ENCODE results near the gene YEATS4. TPM values are rescaled to one million over a fixed set of nuclear protein-coding genes. Genes with fewer than 3 reads are reported as not detected.

YEATS4 gene
- total RNA-seq, 1 experiment from 2014 or later, result 37.1 TPM

GRCh38 chr12:69438539-69438938 is 79.0 kb downstream of the YEATS4 start:
- H3K36me3 Mint-ChIP-seq, result no peaks in the 10 kb centered on the region
- H3K4me3 Mint-ChIP-seq, result no peak overlapping the region
- peaks cover 5% of the 10 kb centered on the region; the same call in 1 of the 2 replicates for H3K9me3 Mint-ChIP-seq
- no peak overlapping the region for H3K27ac Mint-ChIP-seq
- DNase-seq (ENCODE audit: low spot score), result no peak
- peaks cover 3% of the 10 kb centered on the region; the same call in 1 of the 2 replicates for H3K4me1 Mint-ChIP-seq
- H3K27me3 Mint-ChIP-seq (ENCODE audit: low read depth), result no peaks in the 10 kb centered on the region; the same call in 1 of the 2 replicates
- TF ChIP-seq ZNF532 (CRISPR knock-in tag; IDR thresholded peaks at IDR 0.05; ENCODE audit: borderline replicate concordance), result no peak
- no peak for TF ChIP-seq FOXK1 (CRISPR knock-in tag; IDR thresholded peaks at IDR 0.05)
- TF ChIP-seq, protein P1, sequence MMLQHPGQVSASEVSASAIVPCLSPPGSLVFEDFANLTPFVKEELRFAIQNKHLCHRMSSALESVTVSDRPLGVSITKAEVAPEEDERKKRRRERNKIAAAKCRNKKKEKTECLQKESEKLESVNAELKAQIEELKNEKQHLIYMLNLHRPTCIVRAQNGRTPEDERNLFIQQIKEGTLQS (CRISPR knock-in tag; conservative IDR thresholded peaks at IDR 0.05), result no peak
- TF ChIP-seq, protein P2, sequence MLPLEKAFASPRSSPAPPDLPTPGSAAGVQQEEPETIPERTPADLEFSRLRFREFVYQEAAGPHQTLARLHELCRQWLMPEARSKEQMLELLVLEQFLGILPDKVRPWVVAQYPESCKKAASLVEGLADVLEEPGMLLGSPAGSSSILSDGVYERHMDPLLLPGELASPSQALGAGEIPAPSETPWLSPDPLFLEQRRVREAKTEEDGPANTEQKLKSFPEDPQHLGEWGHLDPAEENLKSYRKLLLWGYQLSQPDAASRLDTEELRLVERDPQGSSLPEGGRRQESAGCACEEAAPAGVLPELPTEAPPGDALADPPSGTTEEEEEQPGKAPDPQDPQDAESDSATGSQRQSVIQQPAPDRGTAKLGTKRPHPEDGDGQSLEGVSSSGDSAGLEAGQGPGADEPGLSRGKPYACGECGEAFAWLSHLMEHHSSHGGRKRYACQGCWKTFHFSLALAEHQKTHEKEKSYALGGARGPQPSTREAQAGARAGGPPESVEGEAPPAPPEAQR (CRISPR knock-in tag; IDR thresholded peaks at IDR 0.05), result no peak
- no peak for TF ChIP-seq RORB (CRISPR knock-in tag; IDR thresholded peaks at IDR 0.05)
- no peak for TF ChIP-seq FOXP1 (CRISPR knock-in tag; IDR thresholded peaks at IDR 0.05; ENCODE audit: borderline replicate concordance)
- TF ChIP-seq E2F1 (CRISPR knock-in tag; IDR thresholded peaks at IDR 0.05), result no peak
- TF ChIP-seq USF2 (CRISPR knock-in tag; IDR thresholded peaks at IDR 0.05), result no peak
- TF ChIP-seq ELF4 (CRISPR knock-in tag; IDR thresholded peaks at IDR 0.05; ENCODE audit: low read depth), result no peak
- TF ChIP-seq, protein P3, sequence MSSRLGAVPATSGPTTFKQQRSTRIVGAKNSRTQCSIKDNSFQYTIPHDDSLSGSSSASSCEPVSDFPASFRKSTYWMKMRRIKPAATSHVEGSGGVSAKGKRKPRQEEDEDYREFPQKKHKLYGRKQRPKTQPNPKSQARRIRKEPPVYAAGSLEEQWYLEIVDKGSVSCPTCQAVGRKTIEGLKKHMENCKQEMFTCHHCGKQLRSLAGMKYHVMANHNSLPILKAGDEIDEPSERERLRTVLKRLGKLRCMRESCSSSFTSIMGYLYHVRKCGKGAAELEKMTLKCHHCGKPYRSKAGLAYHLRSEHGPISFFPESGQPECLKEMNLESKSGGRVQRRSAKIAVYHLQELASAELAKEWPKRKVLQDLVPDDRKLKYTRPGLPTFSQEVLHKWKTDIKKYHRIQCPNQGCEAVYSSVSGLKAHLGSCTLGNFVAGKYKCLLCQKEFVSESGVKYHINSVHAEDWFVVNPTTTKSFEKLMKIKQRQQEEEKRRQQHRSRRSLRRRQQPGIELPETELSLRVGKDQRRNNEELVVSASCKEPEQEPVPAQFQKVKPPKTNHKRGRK (CRISPR knock-in tag; IDR thresholded peaks at IDR 0.05; ENCODE audit: borderline replicate concordance), result no peak
- no peak for TF ChIP-seq OVOL2 (CRISPR knock-in tag; IDR thresholded peaks at IDR 0.05; ENCODE audit: borderline replicate concordance)
- TF ChIP-seq E2F4 (CRISPR knock-in tag; IDR thresholded peaks at IDR 0.05; ENCODE audit: borderline replicate concordance, low read depth), result no peak
- no peak for TF ChIP-seq JUN (CRISPR knock-in tag; IDR thresholded peaks at IDR 0.05)
- no peak for TF ChIP-seq AR (CRISPR knock-in tag; IDR thresholded peaks at IDR 0.05)
- TF ChIP-seq ZNF281 (CRISPR knock-in tag; IDR thresholded peaks at IDR 0.05), result no peak
- CTCF ChIA-PET, result no interaction called here
- ATAC-seq, result no peak
- POLR2A ChIA-PET, result no interaction called here
